Measurements from ENCODE around the gene SRP19. TPM values are rescaled to one million over a fixed set of nuclear protein-coding genes. Genes with fewer than 3 reads are reported as not detected.
A peak's percentile ranks its signal among the peaks of the same experiment; 100 is the strongest.

The SRP19 gene
- total and polyA plus RNA-seq, 11 donors: 23.6 to 81.7 (median 28.4) TPM

DNA sequence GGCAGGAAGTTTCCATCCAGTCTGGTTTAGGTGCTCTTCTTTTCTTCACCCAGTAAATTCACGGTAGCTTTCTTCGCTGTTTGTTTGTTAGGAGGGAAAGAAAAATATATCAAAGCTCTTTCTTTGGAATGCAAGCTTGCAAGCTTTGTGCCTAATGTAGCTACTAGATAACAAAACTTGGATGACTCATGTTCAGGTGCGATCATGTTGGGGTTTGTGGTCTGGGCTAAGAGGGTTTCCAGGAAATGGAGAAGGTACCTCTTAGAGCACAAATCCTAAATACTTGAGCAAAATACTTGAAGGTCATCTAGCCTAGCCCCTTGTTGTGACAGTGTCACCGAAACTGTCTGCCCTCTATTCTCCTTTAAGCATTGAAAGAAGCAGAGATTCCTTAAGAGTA, 17.7 kb downstream of the SRP19 start:
- DNase-seq (no peak), ATAC-seq (no peak)
- H3K4me1 ChIP-seq: peaks cover 0 to 34% (median 16%) of the 10 kb centered on the region in 12 donors
- H3K27ac ChIP-seq: peak overlapping the region in 3 of 12 donors; percentile 5 to 37 (median 22)
- H3K4me3 ChIP-seq: no peak overlapping the region
- no peaks in the 10 kb centered on the region for H3K9me3 ChIP-seq
- 51 to 64% (median 60%) methylated on average over 4 of the region's 4 CpGs for WGBS, 4 donors
- intact Hi-C loops (cut with DNase I): no loop called here
- H3K36me3 ChIP-seq: peaks cover 0 to 94% (median 85%) of the 10 kb centered on the region in 9 donors
- no peaks in the 10 kb centered on the region for H3K27me3 ChIP-seq
- TF ChIP-seq POLR2A (IDR thresholded peaks at IDR 0.05) (no peak), CTCF (IDR thresholded peaks at IDR 0.05) (no peak)

DNA sequence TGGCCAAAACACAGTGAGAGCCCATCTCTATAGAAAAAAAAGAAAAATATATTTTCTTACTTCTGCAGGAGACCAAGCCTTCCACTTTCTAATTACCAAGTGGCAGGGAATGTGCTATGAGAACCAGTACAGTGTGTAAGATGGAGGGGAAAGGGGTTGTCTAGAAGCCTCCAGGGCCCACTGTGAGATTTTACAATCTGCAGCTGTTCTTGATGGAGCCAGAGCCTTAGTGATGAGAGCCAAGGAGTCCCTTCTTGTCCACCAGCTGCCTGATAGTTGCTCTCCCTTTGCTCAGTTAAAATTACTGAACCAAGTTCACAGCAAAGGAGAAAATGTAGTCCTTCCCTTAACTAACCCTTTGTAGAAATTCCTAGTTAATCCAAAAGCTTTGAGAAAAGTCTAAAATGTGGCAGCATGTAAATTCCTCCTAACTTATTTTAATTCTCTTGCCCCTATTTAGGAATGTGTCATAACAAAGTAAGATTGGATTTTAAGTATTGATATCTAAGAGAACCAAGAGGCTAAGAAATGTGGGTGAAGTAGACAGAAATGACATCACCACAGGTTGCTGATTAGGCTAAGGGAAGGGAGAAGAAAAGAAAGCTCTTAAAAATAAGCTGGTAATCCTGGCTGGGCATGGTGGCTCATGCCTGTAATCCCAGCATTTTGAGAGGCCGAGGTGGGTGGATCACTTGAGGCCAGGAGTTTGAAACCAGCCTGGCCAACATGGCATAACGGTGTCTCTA, 19.3 kb downstream of the SRP19 start:
- H3K9me3 ChIP-seq: no peaks in the 10 kb centered on the region
- peaks cover 0 to 39% (median 17%) of the 10 kb centered on the region in 12 donors for H3K4me1 ChIP-seq
- no peak overlapping the region for H3K27ac ChIP-seq
- intact Hi-C loops (cut with DNase I): loop anchor here in 1 of 10 donors (5.0 kb wide), 1 partner anchor 42 kb away; the partner anchor contains the start of gene REEP5
- H3K4me3 ChIP-seq: no peak overlapping the region
- TF ChIP-seq POLR2A (IDR thresholded peaks at IDR 0.05) (no peak), CTCF (IDR thresholded peaks at IDR 0.05) (no peak)
- peaks cover 0 to 100% (median 94%) of the 10 kb centered on the region in 9 donors for H3K36me3 ChIP-seq
- ATAC-seq (peak in 3 of 4 donors; percentile 25 to 61 (median 29)), DNase-seq (no peak)
- 69 to 90% (median 82%) methylated on average over 2 of the region's 2 CpGs for WGBS, 4 donors
- H3K27me3 ChIP-seq: no peaks in the 10 kb centered on the region

DNA sequence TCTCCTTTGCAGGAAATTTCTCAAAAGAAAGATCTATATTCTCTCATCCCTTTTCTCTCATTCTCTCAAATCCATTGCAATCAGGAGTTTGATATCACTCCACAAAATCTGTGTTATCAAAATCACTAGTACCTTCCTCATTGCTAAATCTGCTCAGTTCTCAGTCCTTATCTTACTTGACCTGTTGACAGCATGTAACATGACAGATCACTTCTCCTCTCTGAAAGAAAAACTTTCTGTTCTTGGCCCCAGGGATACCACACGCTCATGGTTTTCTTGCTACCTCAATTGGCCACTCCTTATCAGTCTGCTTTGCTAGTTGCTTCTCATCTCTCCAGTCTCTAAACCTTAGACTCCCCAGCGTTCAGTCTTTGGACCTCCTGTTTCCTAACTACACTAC, 22.1 kb downstream of the SRP19 start:
- H3K9me3 ChIP-seq: no peaks in the 10 kb centered on the region
- intact Hi-C loops (cut with DNase I): loop anchor here in 1 of 10 donors (5.0 kb wide), 1 partner anchor 39 kb away; the partner anchor contains the start of gene REEP5
- H3K36me3 ChIP-seq: peaks cover 0 to 98% (median 91%) of the 10 kb centered on the region in 9 donors
- 45 to 54% (median 47%) methylated on average over 2 of the region's 2 CpGs for WGBS, 4 donors
- no peak overlapping the region for H3K4me3 ChIP-seq
- TF ChIP-seq CTCF (IDR thresholded peaks at IDR 0.05) (no peak), POLR2A (IDR thresholded peaks at IDR 0.05) (no peak)
- H3K27me3 ChIP-seq: no peaks in the 10 kb centered on the region
- peaks cover 0 to 44% (median 13%) of the 10 kb centered on the region in 12 donors for H3K4me1 ChIP-seq
- ATAC-seq (peak in 1 of 4 donors; percentile 29), DNase-seq (no peak)
- H3K27ac ChIP-seq: no peak overlapping the region

GRCh38 chr5:112885001-112885400, 23.9 kb downstream of the SRP19 start:
- peak in 3 of 4 donors; percentile 34 to 46 (median 35) for ATAC-seq
- no peak for TF ChIP-seq POLR2A (IDR thresholded peaks at IDR 0.05)
- TF ChIP-seq CTCF (IDR thresholded peaks at IDR 0.05): no peak
- no peaks in the 10 kb centered on the region for H3K9me3 ChIP-seq
- H3K36me3 ChIP-seq: peaks cover 0 to 89% (median 83%) of the 10 kb centered on the region in 9 donors
- H3K27ac ChIP-seq: no peak overlapping the region
- no peak for DNase-seq
- 70 to 88% (median 83%) methylated on average over 3 of the region's 3 CpGs for WGBS, 4 donors
- intact Hi-C loops (cut with DNase I): no loop called here
- H3K4me1 ChIP-seq: peaks cover 0 to 30% (median 7%) of the 10 kb centered on the region in 12 donors
- H3K4me3 ChIP-seq: no peak overlapping the region
- no peaks in the 10 kb centered on the region for H3K27me3 ChIP-seq

Measured in heart left ventricle (tissue), 16 donors.